Sigmoid colon (tissue), 7 donors: ENCODE data around the gene SCAMP2. TPM values are rescaled to one million over a fixed set of nuclear protein-coding genes. Genes with fewer than 3 reads are reported as not detected.

Source experiments
- DNase-seq: peaks from one replicate; pipeline ENCODE4 v3.0.0-alpha.2; 2019
- H3K27ac ChIP-seq, 4 donors: fragments of 200-600 bp; sonication (generic); one replicate each; pipeline ENCODE4 v1.5.1; 2016 to 2019; ENCODE audit warnings: mild to moderate bottlenecking in 1 of 4
- H3K27me3 ChIP-seq, 3 donors: fragments of 200-600 bp; sonication (generic); one replicate each; pipeline ENCODE4 v1.5.1; 2019; ENCODE audit warnings: mild to moderate bottlenecking in 1 of 3
- H3K36me3 ChIP-seq, 4 donors: fragments of 200-600 bp; sonication (generic); one replicate each; pipeline ENCODE4 v1.5.1; 2016 to 2019
- H3K4me1 ChIP-seq, 4 donors: fragments of 200-600 bp; sonication (generic); one replicate each; pipeline ENCODE4 v1.5.1; 2017 to 2019
- H3K4me3 ChIP-seq, 4 donors: fragments of 200-600 bp; sonication (generic); one replicate each; pipeline ENCODE4 v1.5.1; 2017 to 2019; ENCODE audit warnings: mild to moderate bottlenecking in 2 of 4, moderate library complexity in 1 of 4
- H3K9me3 ChIP-seq, 4 donors: fragments of 200-600 bp in 3 of 4; sonication (generic) in 3 of 4; one replicate each; pipeline versions ENCODE4 v1.5.1 to v1.6.1; 2013 to 2019
- EP300 ChIP-seq, 4 donors: sonication (generic); formaldehyde crosslinking; IDR thresholded peaks; one replicate each; pipeline ENCODE4 v1.6.1; 2017; ENCODE audit warnings: antibody characterized with exemption in 4 of 4
- POLR2A ChIP-seq, 2 donors: fragments of 450-650 bp; IDR thresholded peaks; one replicate each; pipeline ENCODE4 v1.6.1; 2016; ENCODE audit warnings: antibody characterized with exemption in 2 of 2, mild to moderate bottlenecking in 2 of 2, moderate library complexity in 2 of 2
- POLR2AphosphoS5 ChIP-seq, 4 donors: sonication (generic); formaldehyde crosslinking; IDR thresholded peaks; one replicate each; pipeline ENCODE4 v1.6.1; 2017; ENCODE audit warnings: antibody characterized with exemption in 4 of 4
- WGBS, 2 donors: extraction: QIAGEN DNeasy Blood & Tissue Kit; methylation state at CpG; one replicate each; pipeline ENCODE4 v1.1.7; 2013; 5-methylcytosine and 5-hydroxymethylcytosine counted together
- intact Hi-C: fragments of 100-400 bp; cut with DNase I; formaldehyde crosslinking; loops from one replicate; pipeline ENCODE4 v1.15.1; 2023
- polyA plus RNA-seq, 3 donors: library from polyadenylated mRNA; stranded (reverse); fragments of 200-250 nt; gene quantifications; one replicate each; pipeline ENCODE4 v1.2.3, GENCODE V29; 2013
- total RNA-seq, 4 donors: library from RNA; depleted of rRNA; stranded (reverse); fragments of >200 nt; gene quantifications; one replicate each; pipeline ENCODE4 v1.1.0, GENCODE V29; 2016
- TF ChIP-seq, protein P1 (sequence below), 4 experiments: fragments of 450-650 bp in 3 of 4; fragments of 200-600 bp in 1 of 4; IDR thresholded peaks; one replicate each; pipeline ENCODE4 v1.5.1; 2016 to 2019; ENCODE audit warnings: antibody characterized with exemption in 4 of 4, mild to moderate bottlenecking in 3 of 4, moderate library complexity in 2 of 4
- donor health status: healthy with polysubstance abuse.
- donor health status: Bipolar disorder and iron deficiency.
- donor health status: healthy.

SCAMP2 gene
- total and polyA plus RNA-seq, 7 donors, result 27.8 to 131 (median 35.3) TPM

DNA sequence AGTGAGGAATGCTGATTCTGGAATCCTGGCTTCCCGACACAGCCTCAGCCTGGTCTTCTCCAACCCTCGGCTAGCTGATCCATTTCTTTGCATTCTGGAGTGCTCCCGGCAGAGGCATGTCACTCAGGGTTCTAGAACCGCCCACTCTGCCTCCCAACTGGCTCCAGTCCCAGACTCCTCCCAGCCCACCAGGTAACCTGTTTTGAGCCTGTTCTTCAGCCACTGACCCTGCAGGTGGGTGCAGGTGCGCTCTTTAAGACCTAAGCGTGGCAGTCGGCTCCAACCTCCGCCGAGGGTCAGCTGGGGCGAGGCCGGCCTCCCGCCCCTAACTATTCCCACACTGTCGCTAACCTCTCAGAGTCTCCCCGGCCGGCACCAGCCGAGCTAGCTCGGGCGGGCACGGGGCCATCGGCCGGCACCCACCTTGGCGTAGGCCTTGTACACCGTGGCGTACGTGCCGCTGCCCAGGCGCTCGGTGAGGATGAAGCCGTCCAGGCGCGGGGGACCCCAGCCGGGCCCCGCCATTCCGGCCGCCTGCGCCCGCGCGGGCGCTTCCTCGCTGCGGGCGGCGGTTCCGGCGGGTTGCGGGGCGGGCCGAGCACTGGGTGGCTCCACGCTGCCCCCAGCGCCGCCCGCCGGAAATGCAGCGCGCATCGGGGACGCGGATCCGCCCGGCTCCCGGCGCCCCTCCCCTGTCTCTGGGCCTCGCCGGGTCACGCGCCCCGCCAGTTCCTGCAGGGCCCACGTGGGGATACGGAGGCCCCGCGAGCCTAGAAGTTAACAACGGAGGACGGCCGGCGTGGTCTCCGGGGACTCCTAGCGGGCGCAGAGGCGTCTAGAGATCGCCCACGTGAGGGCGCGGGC, 30.4 kb downstream of the SCAMP2 start, which contains the start of gene ULK3:
Gene ULK3 (minus strand): TSS at position 576 of the 864 bp plus-strand sequence. CDS start 51 bp downstream, at position 525.
- TF ChIP-seq EP300 (IDR thresholded peaks at IDR 0.05) (peak in 1 of 4 donors; percentile 40), POLR2AphosphoS5 (IDR thresholded peaks at IDR 0.05) (peak; percentile 9 to 77 (median 64)), POLR2A (IDR thresholded peaks at IDR 0.05) (peak in 1 of 2 donors; percentile 17)
- TF ChIP-seq, protein P1, sequence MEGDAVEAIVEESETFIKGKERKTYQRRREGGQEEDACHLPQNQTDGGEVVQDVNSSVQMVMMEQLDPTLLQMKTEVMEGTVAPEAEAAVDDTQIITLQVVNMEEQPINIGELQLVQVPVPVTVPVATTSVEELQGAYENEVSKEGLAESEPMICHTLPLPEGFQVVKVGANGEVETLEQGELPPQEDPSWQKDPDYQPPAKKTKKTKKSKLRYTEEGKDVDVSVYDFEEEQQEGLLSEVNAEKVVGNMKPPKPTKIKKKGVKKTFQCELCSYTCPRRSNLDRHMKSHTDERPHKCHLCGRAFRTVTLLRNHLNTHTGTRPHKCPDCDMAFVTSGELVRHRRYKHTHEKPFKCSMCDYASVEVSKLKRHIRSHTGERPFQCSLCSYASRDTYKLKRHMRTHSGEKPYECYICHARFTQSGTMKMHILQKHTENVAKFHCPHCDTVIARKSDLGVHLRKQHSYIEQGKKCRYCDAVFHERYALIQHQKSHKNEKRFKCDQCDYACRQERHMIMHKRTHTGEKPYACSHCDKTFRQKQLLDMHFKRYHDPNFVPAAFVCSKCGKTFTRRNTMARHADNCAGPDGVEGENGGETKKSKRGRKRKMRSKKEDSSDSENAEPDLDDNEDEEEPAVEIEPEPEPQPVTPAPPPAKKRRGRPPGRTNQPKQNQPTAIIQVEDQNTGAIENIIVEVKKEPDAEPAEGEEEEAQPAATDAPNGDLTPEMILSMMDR (IDR thresholded peaks at IDR 0.05), result peak; percentile 35 to 78 (median 54)
- Histone ChIP-seq H3K36me3 (peaks cover 0 to 59% (median 17%) of the 10 kb centered on the region in 4 donors), H3K27ac (peak within 1 kb of the TSS; percentile 83 to 88 (median 85)), H3K4me1 (peaks cover 0 to 32% (median 23%) of the 10 kb centered on the region in 4 donors), H3K27me3 (no peaks in the 10 kb centered on the region), H3K4me3 (peak within 1 kb of the TSS; percentile 61 to 92 (median 78)), H3K9me3 (no peaks in the 10 kb centered on the region)
- intact Hi-C loops, result loop anchor here (1.0 to 5.0 kb wide), 4 partner anchors 58 to 114 kb away; partner anchors contain the start of genes CSK and RPP25
- 0 to 1% methylated on average over 84 of the region's 84 CpGs for WGBS, 2 donors
- peak; percentile 96 for DNase-seq

DNA sequence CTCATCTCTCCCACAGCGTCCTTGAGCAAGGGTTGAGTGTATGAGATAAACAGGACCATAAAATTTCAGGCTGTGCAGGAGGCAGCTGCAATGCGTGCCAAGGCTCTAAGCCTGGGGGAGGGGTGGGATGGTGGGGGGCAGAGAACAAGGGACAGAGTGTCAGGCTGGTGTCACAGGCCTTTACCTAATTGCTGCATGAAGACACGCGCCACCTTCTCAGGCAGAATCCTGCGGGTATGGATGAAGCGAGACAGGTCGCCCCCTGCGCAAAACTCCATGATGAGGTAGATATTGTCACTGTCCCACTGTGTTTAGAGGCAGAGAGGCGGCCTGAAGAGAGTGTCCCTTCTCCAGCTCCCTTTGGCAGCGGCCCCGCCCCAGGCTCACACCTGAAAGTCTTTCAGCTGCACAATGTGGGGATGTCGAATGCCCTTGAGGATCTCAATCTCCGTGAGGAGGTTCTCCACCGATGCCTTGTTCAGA, 31.2 kb downstream of the SCAMP2 start:
- 22 to 76% methylated on average over 14 of the region's 14 CpGs for WGBS, 2 donors
- Histone ChIP-seq H3K36me3 (peaks cover 0 to 53% (median 9%) of the 10 kb centered on the region in 4 donors), H3K4me3 (peak overlapping the region; percentile 61 to 92 (median 78)), H3K27ac (peak overlapping the region; percentile 83 to 88 (median 85)), H3K27me3 (no peaks in the 10 kb centered on the region), H3K9me3 (no peaks in the 10 kb centered on the region), H3K4me1 (peaks cover 0 to 28% (median 23%) of the 10 kb centered on the region in 4 donors)
- TF ChIP-seq POLR2AphosphoS5 (IDR thresholded peaks at IDR 0.05), result no peak
- no peak for TF ChIP-seq POLR2A (IDR thresholded peaks at IDR 0.05)
- no peak for TF ChIP-seq EP300 (IDR thresholded peaks at IDR 0.05)
- TF ChIP-seq, protein P1 (IDR thresholded peaks at IDR 0.05), result no peak
- intact Hi-C loops, result loop anchor here (2.0 to 5.0 kb wide), 3 partner anchors 59 to 115 kb away; partner anchors contain the start of gene RPP25
- no peak for DNase-seq

DNA sequence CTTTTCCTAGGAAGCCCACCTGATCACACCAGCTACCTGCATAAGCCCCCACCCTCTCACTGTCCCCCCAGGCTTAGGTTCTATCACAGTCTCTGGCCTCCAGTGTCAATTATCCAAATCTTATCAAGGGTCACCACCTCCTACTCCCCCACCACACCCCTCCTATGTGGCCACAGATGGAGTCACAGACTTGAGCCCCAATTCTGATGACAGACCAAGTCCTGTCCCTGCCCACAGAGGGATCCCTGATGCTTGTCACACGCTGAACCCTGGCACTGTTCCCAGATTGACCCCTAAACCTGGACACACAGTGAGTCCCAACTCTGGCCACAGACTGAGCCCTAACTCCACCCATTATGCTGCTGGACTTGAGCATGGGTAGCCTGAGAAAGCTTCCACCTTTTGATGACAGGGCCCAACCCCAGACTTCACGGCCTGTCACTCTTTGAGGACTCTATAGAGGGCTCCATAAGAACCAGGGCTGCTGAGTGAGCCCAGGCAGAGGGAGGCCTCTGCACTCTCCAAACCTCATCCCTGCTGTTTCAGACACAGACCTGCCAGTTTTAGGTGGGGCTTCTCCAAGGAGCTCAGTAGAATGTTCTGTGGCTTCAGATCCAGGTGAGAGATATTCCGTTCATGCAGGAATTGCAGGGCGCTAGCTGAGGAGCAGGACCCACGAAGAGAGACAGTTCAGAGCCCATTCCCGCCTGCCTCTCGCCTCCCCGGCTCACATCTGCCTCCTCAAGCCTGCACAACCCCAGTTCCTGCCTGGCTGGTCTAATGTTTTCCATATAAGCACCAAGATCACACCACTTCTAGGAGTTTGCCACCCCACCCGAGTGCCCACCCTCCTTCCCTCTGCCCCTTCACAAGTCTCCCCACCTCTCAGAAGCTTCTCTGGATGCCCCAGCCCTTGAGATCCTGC, 32.1 kb downstream of the SCAMP2 start:
- Histone ChIP-seq H3K4me1 (peaks cover 0 to 28% (median 23%) of the 10 kb centered on the region in 4 donors), H3K27ac (no peak overlapping the region), H3K27me3 (no peaks in the 10 kb centered on the region), H3K4me3 (no peak overlapping the region), H3K9me3 (no peaks in the 10 kb centered on the region), H3K36me3 (peaks cover 0 to 55% (median 9%) of the 10 kb centered on the region in 4 donors)
- no peak for DNase-seq
- intact Hi-C loops, result loop anchor here (5.0 kb wide), 2 partner anchors 101 to 116 kb away; partner anchors contain the start of gene RPP25
- TF ChIP-seq, protein P1 (IDR thresholded peaks at IDR 0.05), result no peak
- TF ChIP-seq POLR2A (IDR thresholded peaks at IDR 0.05) (no peak), EP300 (IDR thresholded peaks at IDR 0.05) (no peak), POLR2AphosphoS5 (IDR thresholded peaks at IDR 0.05) (no peak)
- 63 to 86% methylated on average over 9 of the region's 9 CpGs for WGBS, 2 donors
